Aorta (tissue), 4 donors: Measurements from ENCODE around the gene MKRN2. TPM values are rescaled to one million over a fixed set of nuclear protein-coding genes. Genes with fewer than 3 reads are reported as not detected.

Source experiments
- polyA plus RNA-seq, 2 donors: library from polyadenylated mRNA; stranded (reverse); fragments of 200-250 nt; gene quantifications; one replicate each; pipeline ENCODE4 v1.2.3, GENCODE V29; 2013
- total RNA-seq, 2 donors: library from RNA; stranded (reverse); fragmentation: NEBNext Ultra II Directional; extraction: Animal tissue kit (Norgen Biotek cat#: 25700); gene quantifications; one replicate each; pipeline ENCODE4 v1.2.1, GENCODE V29; 2021
- donor health status: healthy with polysubstance abuse.
- donor health status: Bipolar disorder and iron deficiency.
- donor health status: DM: no; HTN: no; CAD: no.
- donor health status: DM: yes; HTN: yes; CAD: no.

Gene MKRN2
- total and polyA plus RNA-seq, 4 donors, result 18.8 to 22.5 (median 22.3) TPM

Other genes starting within 250 kb of the MKRN2 start
- 10 to 100 TPM; 13.2 to 14.7 TPM for gene TSEN2, start 72.6 kb upstream of the MKRN2 start, total RNA-seq
- 10 to 100 TPM; 13.4 TPM for gene TSEN2, start 72.6 kb upstream of the MKRN2 start, polyA plus RNA-seq
- gene MKRN2OS, start 11.6 kb upstream of the MKRN2 start, total RNA-seq, result not detected
- 1 to 10 TPM in 1 of 2 donors, not detected in 1; 5.0 TPM for gene MKRN2OS, start 11.6 kb upstream of the MKRN2 start, polyA plus RNA-seq
- 100 to 1,000 TPM in 1 of 2 donors, 10 to 100 TPM in 1; 96.2 to 117 TPM for gene RAF1, start 107.0 kb downstream of the MKRN2 start, total RNA-seq
- gene RAF1, start 107.0 kb downstream of the MKRN2 start, polyA plus RNA-seq, result 10 to 100 TPM; 57.0 to 83.2 TPM
- gene TMEM40, start 202.2 kb downstream of the MKRN2 start, total RNA-seq, result under 1 TPM in 1 of 2 donors, not detected in 1; 0.84 TPM
- gene TMEM40, start 202.2 kb downstream of the MKRN2 start, polyA plus RNA-seq, result under 1 TPM in 1 of 2 donors, not detected in 1; 0.50 TPM
- gene CAND2, start 239.6 kb downstream of the MKRN2 start, total RNA-seq, result 10 to 100 TPM; 23.5 to 24.4 TPM
- gene CAND2, start 239.6 kb downstream of the MKRN2 start, polyA plus RNA-seq, result 1 to 10 TPM; 2.6 to 5.5 TPM